Measurements from ENCODE around the gene OR2L2.
"Not testable (repeated sequence)": the region's sequence is repeated elsewhere in the genome, so short reads cannot be mapped to it uniquely, and the experiment has no call there.

The OR2L2 gene, protein sequence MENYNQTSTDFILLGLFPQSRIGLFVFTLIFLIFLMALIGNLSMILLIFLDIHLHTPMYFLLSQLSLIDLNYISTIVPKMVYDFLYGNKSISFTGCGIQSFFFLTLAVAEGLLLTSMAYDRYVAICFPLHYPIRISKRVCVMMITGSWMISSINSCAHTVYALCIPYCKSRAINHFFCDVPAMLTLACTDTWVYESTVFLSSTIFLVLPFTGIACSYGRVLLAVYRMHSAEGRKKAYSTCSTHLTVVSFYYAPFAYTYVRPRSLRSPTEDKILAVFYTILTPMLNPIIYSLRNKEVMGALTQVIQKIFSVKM

DNA sequence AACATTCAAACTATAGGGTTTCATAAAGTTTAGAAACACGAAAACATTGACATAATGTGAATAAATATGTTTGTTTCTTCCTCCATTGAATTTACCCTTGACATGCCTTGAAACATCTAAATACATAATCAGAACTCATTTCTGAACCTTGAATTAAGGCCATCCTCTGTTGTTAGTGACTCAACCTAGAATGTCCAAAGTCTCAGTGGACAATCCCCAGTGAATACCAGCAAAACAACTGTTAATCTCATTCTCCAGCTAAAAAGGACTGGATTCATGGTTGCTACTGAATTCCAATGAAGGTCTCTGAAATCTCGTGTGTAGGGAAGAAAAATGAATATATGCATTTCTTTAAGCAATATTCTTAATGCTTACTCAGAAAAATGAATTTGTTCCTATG, at the start of gene OR2L2:
TSS of gene OR2L2 (plus strand) at position 301 of the 400 bp plus-strand sequence. CDS start 8,198 bp downstream, outside the sequence.
- DNase-seq = no peak

DNA sequence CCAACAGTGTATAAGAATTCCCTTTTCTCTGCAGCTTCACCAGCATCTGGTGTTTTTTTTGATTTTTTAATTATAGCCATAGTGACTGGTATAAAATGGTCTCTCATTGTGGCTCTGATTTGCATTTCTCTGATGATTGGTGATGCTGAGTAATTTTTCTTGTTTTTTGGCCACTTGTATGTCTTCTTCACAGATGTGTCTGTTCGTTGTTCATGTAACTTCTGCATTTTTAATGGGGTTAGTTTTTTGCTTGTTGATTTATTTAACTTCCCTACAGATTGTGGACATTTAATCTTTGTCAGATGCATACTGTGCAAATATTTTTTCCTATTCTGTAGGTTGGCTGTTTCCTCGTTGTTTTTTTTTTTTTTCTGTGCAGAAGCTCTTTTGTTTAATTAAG, 36.9 kb upstream of the OR2L2 start:
- no peak for DNase-seq

DNA sequence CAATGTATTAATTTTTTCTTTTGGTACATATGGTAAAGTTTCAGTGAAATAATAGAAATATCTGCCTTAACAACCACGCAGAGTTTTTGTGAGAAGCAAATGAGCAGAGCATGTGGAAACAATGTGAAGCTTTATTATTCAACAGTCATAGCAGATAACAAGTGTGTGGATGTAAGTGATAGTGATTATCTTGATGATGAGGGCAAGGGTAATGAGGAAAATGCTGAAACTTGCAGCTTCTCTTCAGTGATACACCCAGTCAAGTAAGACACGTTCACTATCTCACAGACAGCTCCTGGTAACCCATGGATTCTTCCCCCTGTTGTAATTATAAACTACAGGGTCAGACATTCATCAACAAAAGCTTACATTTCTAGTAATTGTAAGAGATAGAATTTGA, 31.1 kb upstream of the OR2L2 start:
- no peak for DNase-seq

DNA sequence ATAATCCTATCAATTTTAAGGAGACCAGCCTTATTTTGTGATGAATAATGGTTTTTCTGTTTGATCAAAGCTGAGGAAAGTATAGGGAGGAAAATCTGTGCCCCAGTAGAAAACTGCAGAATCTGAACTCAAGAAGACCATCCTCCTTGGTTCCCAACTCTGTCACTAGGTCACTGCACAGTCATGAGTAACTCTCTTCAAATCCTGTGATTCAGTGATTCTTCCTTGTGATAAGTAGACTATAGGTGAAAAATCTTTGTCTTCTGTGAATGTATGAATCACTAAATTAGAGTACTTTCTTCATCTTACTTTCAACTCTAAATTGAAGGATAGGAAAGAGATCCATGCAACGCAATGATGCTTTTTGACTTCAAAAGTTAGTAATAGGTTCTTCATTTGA, 29.7 kb upstream of the OR2L2 start:
- DNase-seq = no peak

DNA sequence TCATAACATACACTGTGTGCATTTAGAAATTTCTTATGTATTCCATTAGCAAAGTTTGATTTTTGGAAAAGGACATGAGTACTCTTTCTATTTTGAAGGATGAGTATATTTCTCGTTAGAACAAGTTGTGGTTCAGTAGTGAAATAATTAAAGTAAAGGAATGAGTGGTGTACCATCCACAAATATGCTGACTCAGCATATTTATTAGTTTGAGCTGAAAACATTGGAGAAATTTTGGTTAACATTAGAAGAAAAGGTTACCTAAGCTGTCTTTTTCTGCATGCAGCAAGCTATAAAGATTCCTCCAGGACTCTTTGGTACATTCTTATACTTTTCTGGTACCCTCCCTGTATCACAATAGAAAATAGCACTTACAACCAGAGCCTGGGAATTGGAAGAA, 22.1 kb upstream of the OR2L2 start:
- DNase-seq = no peak

DNA sequence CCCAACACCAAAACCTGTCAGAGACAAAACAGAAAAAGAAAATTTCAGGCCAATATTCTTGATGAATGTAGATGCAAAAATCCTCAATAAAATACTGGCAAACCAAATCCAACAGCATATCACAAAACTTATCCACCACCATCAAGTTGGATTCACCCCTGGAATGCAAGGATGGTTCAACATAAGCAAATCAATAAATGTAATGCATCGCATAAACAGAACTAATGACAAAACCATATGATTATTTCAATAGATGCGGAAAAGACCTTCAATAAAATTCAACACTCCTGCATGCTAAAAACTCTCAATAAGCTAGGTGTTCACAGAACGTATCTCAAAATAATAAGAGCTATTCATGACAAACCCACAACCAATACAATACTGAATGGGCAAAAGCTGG, 20.2 kb upstream of the OR2L2 start:
- DNase-seq = no peak

DNA sequence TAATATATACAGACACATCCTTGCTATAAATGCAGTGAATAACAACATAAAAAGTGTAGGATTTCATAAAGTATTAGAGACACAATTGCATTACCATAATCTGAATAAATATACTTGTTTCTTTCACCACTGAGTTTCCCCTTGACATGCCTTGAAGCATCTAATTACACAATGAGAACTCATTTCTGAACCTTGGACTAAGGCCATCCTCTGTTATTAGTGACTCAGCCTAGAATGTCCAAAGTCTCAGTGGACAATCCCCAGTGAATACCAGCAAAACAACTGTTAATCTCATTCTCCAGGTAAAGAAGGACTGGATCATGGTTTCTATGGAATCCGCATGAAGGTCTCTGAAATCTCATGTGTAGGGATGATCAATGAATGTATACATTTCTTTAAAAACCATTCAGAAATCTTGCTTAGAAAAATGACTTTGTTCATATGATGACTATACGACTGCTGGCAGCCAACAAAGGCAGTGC, 16.6 kb upstream of the OR2L2 start, which contains the start of gene OR2L5:
TSS of gene OR2L5 (plus strand) at position 432 of the 482 bp plus-strand sequence. CDS start 8,288 bp downstream, outside the sequence.
- DNase-seq = no peak

DNA sequence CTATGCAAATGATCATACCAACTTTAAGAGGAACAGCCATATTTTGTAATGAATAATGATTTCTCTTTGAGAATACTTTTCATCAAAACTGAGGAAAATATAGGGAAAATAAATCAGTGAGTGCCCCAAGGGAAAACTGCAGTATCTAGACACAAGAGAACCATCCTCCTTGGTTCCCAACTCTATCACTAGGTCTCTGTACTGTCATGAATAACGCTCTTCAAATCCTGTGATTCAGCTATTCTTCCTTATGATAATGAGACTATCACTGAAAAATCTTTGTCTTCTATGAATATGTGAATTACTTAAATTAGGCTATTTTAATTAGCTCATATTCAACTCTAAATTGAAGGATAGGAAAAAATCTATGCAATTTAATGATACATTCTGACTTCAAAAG, 14.1 kb upstream of the OR2L2 start:
- no peak for DNase-seq

DNA sequence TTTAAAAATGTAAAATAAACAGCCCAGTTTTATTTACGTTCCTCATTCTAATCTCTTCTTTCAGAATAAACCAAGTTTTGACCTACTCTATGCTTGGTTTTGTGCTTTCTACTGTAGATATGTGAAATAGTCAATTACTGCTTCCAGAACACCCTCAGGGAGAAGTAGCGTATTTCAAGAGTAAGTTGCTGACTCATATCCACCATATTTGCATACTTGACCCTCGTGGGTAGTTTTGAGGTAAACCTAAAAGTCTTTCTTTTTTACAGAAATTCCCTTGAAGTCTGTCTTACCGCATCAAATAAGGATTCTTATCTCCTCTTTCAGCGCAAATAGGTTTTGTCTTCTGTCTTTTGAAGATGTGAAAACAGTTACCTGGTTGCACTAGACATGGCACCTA, 15.3 kb downstream of the OR2L2 start:
- no peak for DNase-seq

DNA sequence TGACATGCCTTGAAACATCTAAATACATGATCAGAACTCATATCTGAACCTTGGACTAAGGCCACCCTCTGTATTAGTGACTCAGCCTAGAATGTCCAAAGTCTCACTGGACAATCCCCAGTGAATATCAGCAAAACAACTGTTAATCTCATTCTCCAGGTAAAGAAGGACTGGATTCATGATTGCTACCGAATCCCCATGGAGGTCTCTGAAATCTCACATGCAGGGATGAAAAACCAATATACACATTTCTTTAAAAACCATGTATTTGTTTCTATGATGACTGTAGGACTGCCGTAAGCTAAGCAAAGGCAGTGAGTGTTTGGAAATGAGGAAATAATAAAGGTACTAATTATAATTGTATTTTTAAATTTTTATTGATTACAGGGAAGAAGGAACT, 16.7 kb downstream of the OR2L2 start, which contains the start of gene OR2L3:
TSS of gene OR2L3 (plus strand) at position 301 of the 400 bp plus-strand sequence. CDS start 13,846 bp downstream, outside the sequence.
- no peak for DNase-seq

DNA sequence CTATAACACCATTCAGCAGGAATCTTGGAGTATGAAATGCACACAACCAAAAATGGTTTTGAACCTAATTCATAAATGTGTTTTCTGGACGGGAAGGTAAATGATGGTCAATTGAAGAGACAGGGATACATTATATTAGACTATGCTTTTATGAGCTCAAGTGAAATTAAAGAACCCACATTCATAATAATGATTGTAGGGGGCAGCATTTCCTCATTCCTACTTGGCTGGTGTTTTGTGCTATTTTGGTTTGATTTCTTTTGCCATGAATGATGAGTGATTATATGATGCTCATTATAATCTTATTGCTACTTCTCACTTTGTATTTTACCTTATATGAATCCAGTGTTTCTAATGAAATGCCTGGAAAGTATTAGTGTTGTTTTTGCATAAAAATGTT, 17.1 kb downstream of the OR2L2 start:
- no peak for DNase-seq

DNA sequence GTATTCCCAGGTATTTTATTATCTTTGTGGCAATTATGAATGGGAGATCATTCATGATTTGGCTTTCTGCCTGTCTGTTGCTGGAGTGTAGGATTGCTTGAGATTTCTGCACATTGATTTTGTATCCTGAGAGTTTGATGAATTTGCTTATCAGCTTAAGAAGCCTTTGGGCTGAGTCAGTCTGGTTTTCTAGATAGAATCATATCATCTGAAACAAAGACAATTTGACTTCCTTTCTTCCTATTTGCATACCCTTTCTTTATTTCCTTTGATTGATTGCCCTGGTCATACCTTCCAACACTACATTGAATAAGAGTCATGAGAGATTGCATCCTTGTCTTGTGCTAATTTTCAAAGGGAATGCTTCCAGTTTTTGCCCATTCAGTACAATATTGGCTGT, 24.8 kb downstream of the OR2L2 start:
- no peak for DNase-seq

DNA sequence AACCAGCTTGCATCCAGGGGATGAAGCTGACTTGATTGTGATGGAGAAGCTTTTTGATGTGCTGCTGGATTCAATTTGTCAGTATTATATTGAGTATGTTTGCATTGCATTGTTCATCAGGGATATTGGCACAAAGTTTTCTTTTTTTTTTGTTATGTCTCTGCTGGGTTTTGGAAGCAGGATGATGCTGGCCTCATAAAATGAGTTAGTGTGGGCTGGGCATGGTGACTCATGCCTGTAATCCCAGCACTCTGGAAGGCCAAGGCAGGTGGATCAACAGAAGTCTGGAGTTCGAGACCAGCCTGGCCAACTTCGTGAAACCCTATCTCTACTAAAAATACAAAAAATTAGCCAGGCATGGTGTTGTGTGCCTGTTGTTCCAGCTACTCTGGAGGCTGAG, 25.4 kb downstream of the OR2L2 start:
- no peak for DNase-seq

DNA sequence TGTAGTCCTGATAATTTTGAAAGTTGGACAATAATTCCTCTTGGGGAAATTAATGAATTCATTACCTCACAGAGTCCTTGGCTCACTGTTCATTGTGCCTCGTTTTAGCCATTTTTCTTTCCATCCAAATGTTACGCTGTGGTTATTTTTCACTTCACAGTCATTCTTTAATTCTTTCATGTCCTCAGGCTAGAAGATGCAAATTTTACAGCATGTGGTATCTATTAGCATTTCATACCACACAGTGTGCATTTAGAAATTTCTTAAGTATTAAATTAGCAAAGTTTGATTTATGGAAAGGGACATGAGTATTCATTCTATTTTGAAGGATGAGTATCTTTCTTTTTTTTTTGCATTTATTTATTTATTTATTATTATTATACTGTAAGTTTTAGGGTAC, 35.2 kb downstream of the OR2L2 start:
- no peak for DNase-seq

DNA sequence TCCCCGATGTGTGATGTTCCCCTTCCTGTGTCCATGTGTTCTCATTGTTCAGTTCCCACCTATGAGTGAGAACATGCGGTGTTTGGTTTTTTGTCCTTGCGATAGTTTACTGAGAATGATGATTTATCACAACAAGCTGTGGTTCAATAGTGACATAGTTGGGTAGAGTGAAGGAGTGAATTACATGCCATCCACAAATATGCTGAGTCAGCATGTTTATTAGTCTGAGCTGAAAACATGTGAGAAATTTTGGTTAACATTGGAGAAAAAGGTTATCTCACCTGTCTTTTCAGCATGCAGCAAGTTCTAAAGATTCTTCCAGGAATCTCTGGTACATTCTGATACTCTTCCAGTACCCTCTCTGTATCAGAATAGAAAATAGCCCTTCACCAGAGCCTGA, 35.7 kb downstream of the OR2L2 start:
- no peak for DNase-seq

DNA sequence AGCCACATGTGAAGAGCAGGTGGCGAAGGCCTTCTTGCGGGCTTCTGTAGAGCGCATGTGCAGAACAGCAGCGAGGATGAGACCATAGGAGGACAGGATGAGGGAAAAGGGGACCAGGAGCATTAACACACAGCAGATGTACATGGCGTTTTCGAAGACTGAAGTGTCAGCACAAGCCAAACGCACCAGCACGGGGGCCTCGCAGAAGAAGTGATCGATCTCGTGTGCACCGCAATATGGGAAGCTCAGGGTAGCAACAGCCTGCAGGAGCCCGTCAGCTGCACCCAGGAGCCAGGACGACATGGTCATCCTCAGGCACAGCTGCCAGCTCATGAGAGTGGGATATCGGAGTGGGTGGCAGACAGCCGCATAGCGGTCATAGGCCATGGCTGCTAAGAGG, 54.0 kb downstream of the OR2L2 start:
- not testable (repeated sequence) for DNase-seq
